HL-60/S4 (cell line): ENCODE results near the gene NMT2.

Experiments
- in situ Hi-C: fragments of 300-500 bp; cut with MboI; formaldehyde crosslinking; loops from 2 replicates; pipeline ENCODE4 v1.14.3; 2022; ENCODE audit warnings: low sequenced_read_pairs

Gene NMT2

DNA sequence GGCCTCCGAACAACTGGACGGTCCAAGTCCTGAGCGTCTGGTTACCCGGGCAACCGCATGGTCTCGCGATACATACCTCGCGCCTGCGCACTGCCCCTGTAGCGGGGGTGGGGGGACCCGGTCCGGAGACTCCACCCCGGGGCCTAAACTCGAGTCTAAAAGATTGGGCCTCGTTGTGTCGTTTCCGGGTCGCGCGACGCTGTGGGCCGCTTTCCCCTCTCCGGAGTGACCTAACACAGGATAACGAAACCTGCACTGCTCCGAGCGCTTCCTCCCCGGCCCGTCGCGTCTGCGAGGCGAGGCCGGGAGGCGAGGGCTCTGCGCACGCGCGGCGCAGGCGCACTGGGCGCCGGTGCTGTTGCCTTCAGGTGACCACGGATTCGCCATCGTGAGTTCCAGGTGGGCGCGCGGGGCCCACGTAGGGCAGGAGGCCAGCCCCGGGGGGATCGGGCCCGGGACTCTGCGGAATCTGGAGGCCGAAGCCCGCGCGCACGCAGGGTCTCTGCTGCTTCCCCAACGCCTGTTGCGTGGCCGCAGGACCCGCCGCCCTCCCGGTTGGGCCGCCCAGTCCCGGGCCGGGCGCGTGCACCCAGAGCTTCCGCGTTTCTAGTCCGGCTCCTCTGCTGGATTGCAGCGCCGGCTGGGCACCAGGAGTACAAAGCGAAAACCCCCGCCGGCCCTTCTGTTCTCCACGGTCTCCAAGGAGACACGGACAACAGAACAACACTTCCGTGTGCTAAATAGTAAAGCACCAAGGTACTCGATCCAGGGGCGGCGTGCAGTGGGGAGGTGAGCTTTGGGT lies 71.3 kb downstream of the NMT2 start, which contains the start of gene RPP38:
TSS of gene RPP38 (plus strand) at position 345 of the 802 bp plus-strand sequence. CDS start 5,960 bp downstream, outside the sequence.
- in situ Hi-C loops: no loop called here

- in situ Hi-C loops: no loop called here
Observed at GRCh38 chr10:15096661-15097010, 71.9 kb downstream of the NMT2 start.

- in situ Hi-C loops: no loop called here
Observed at GRCh38 chr10:15092855-15093408, 75.6 kb downstream of the NMT2 start.

GRCh38 chr10:15091418-15091817 lies 77.1 kb downstream of the NMT2 start:
- in situ Hi-C loops: no loop called here

GRCh38 chr10:15088428-15089261 lies 79.8 kb downstream of the NMT2 start, which contains the start of gene ACBD7:
Gene ACBD7 (minus strand): TSS chr10:15088776. CDS start chr10:15088728, 48 bp downstream.
- in situ Hi-C loops: no loop called here

DNA sequence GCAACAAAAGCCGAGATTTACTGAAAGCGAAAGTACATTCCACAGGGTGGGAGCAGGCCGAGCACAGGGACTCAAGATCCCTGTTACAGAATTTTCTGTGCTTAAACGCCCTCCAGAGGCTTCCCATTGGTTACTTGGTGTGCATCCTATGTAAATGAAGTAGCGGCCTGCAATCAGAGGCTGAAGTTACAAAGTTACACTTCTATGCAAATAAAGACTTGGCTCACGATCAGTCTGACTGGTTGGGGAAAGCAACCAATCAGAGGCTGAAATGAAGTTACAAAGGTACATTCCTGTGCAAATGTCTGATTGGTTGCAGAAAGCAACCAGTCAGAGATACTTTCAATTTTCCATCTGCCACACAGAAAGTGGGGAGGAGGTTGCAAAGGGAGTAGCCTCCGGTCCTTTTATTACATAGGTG lies 84.0 kb downstream of the NMT2 start:
- in situ Hi-C loops: no loop called here

- in situ Hi-C loops: no loop called here
Observed at GRCh38 chr10:15083674-15084501, 84.6 kb downstream of the NMT2 start.

DNA sequence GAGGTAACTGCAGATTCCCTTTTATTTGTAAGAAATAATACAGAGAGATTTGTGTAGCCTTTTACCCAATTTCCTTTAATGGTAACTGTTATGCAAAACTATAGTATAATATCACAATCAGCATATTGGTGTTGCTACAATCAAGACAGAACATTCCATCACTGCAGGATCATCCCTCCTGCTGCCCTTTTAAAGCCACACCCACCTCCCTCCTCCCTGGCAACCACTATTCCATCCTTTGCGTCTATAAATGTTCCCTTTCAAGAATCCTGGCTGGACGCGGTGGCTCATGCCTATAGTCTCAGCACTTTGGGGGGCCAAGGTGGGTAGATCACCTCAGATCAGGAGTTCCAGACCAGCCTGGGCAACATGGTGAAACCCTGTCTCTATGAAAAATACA lies 93.1 kb downstream of the NMT2 start:
- in situ Hi-C loops: no loop called here

GRCh38 chr10:15072358-15072757 lies 96.1 kb downstream of the NMT2 start:
- in situ Hi-C loops: no loop called here

GRCh38 chr10:15069230-15069629 lies 99.3 kb downstream of the NMT2 start:
- in situ Hi-C loops: no loop called here

DNA sequence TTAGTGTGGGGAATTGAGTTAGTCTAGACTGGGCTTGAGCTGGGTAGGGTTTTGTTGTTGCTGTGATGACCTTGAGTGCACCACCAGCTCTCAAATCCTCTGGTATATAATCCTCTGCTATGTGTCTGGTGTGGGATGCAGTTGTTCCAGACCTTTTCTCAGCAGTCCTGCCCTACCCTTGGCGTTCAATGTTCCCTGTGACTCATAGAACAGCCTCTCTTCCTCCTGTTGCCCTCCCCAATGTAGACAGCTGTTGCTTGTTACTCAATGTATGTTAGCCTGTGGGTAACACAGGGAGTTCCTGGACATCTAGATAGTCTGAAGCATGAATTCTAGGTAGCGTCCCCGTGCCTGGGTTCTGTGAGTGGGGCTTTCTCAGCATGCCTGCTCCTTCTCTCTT lies 99.7 kb downstream of the NMT2 start:
- in situ Hi-C loops: no loop called here

DNA sequence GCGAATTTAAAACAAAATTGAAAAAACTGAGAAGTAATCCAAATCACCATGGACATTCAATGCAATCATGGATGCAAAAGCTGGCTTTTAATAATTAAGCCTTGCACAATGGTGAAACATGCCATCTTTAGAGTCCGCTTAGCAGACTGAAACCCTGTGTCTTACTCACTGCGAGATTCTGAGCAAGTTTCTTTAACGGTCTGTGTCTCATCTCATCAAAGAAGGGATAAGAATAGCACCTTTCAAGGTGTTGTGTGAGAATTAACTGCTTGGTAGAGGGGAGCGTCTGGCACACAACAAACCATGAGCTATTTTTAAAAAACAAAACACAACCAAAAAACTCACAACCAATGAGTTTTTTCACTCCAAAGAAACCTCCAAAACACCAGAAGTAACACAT lies 101.3 kb downstream of the NMT2 start:
- in situ Hi-C loops: no loop called here

GRCh38 chr10:15060638-15061037 lies 107.9 kb downstream of the NMT2 start:
- in situ Hi-C loops: no loop called here

- in situ Hi-C loops: no loop called here
Observed at GRCh38 chr10:15059914-15060313, 108.6 kb downstream of the NMT2 start.

- in situ Hi-C loops: no loop called here
Observed at GRCh38 chr10:15058689-15059088, 109.8 kb downstream of the NMT2 start.
